ENCODE data around the gene ADORA1. TPM values are rescaled to one million over a fixed set of nuclear protein-coding genes. Genes with fewer than 3 reads are reported as not detected.

ADORA1 gene
- polyA plus RNA-seq, 1 of the 3 experiments (the other 2 are of a cell fraction) = 4.8 TPM

GRCh38 chr1:203095061-203095690, 32.4 kb upstream of the ADORA1 start:
- TF ChIP-seq TAF1 (IDR thresholded peaks at IDR 0.05; ENCODE audit: borderline replicate concordance, low read depth, low read length) = no peak
- Histone ChIP-seq H4K20me1 (ENCODE audit: insufficient read depth) (no peaks in the 10 kb centered on the region), H3K27ac (ENCODE audit: low read depth in 2 of 2, low read length in 1 of 2) (no peak overlapping the region), H3K79me2 (ENCODE audit: insufficient read depth) (no peaks in the 10 kb centered on the region), H2AFZ (ENCODE audit: low read depth) (no peak overlapping the region), H3K4me3 (ENCODE audit: low read depth in 2 of 2, low read length in 1 of 2) (no peak overlapping the region), H3F3A (replicated peaks; ENCODE audit: insufficient read depth) (no peaks in the 10 kb centered on the region), H3K36me3 (replicated peaks in 1 of 2; ENCODE audit: control insufficient read depth in 1 of 2, insufficient read depth in 2 of 2, low read length in 1 of 2) (no peaks in the 10 kb centered on the region), H3K9me2 (no peaks in the 10 kb centered on the region), H3K4me1 (ENCODE audit: control insufficient read depth in 1 of 2, insufficient read depth in 2 of 2, low read depth in 1 of 2, low read length in 1 of 2) (no peaks in the 10 kb centered on the region), H3K4me2 (no peak overlapping the region), H3K9me3 (peaks cover 13% of the 10 kb centered on the region; the same call in 1 of the 2 replicates), H3K27me3 (ENCODE audit: insufficient read depth) (no peaks in the 10 kb centered on the region; the same call in 1 of the 2 replicates), H3K9ac (no peak overlapping the region)
- DNase-seq = no peak
- ChIA-PET POLR2A (no interaction called here), CTCF (interaction anchor here (1.2 kb wide), 2 partner anchors 174 to 233 kb away, joined by 3 read pairs; no protein-coding TSS in a partner anchor)
- 39% methylated on average over 1 of the region's 1 CpG for WGBS (ENCODE audit: low lambda C conversion rate)

GRCh38 chr1:203096566-203096965, 31.0 kb upstream of the ADORA1 start:
- no peak overlapping the region for H3K27ac ChIP-seq (ENCODE audit: low read depth in 2 of 2, low read length in 1 of 2)
- DNase-seq = no peak
- no peak for TF ChIP-seq FOXM1 (IDR thresholded peaks at IDR 0.05; ENCODE audit: low read depth)
- no peak for TF ChIP-seq MAX (IDR thresholded peaks at IDR 0.05; ENCODE audit: low read depth)
- no peak for TF ChIP-seq CTCF (IDR thresholded peaks at IDR 0.05)
- no peak for TF ChIP-seq TEAD4 (IDR thresholded peaks at IDR 0.05; ENCODE audit: borderline replicate concordance, insufficient read depth)
- no peak for TF ChIP-seq RCOR1 (IDR thresholded peaks at IDR 0.05; ENCODE audit: low read length)
- TF ChIP-seq TCF12 (IDR thresholded peaks at IDR 0.05) = no peak
- TF ChIP-seq IRF3 (IDR thresholded peaks at IDR 0.05; ENCODE audit: low read depth, low read length) = no peak
- TF ChIP-seq MEF2A (IDR thresholded peaks at IDR 0.05; ENCODE audit: borderline replicate concordance, low read depth) = no peak
- TF ChIP-seq CHD2 (IDR thresholded peaks at IDR 0.05; ENCODE audit: low read length, partially characterized antibody) = no peak
- no peak for TF ChIP-seq EZH2phosphoT487 (IDR thresholded peaks at IDR 0.05; ENCODE audit: borderline replicate concordance, low read depth)
- TF ChIP-seq PBX3 (IDR thresholded peaks at IDR 0.05) = no peak
- no peak for TF ChIP-seq ZBTB33 (IDR thresholded peaks at IDR 0.05; ENCODE audit: borderline replicate concordance, low read depth)
- no peak for TF ChIP-seq SIN3A (IDR thresholded peaks at IDR 0.05; ENCODE audit: borderline replicate concordance, low read depth, low read length)
- no peak for TF ChIP-seq TAF1 (IDR thresholded peaks at IDR 0.05; ENCODE audit: borderline replicate concordance, low read depth, low read length)
- H3K4me1 ChIP-seq (ENCODE audit: control insufficient read depth in 1 of 2, insufficient read depth in 2 of 2, low read depth in 1 of 2, low read length in 1 of 2) = no peaks in the 10 kb centered on the region
- H4K20me1 ChIP-seq (ENCODE audit: insufficient read depth) = no peaks in the 10 kb centered on the region
- H3K9me2 ChIP-seq = no peaks in the 10 kb centered on the region
- no peak overlapping the region for H3K4me2 ChIP-seq
- H3K4me3 ChIP-seq (ENCODE audit: low read depth in 2 of 2, low read length in 1 of 2) = no peak overlapping the region
- no peak overlapping the region for H2AFZ ChIP-seq (ENCODE audit: low read depth)
- H3K9me3 ChIP-seq = peaks cover 13% of the 10 kb centered on the region; the same call in 1 of the 2 replicates
- ChIA-PET CTCF (interaction anchor here (1.2 to 3.2 kb wide), 4 partner anchors 12 to 121 kb away, joined by 3 to 10 read pairs (median 6); partner anchors contain the start of gene MYOG), POLR2A (interaction anchor here (0.9 kb wide), 1 partner anchor 26 kb away, joined by 3 read pairs; no protein-coding TSS in a partner anchor)
- no peak overlapping the region for H3K9ac ChIP-seq
- no peaks in the 10 kb centered on the region for H3K79me2 ChIP-seq (ENCODE audit: insufficient read depth)
- H3K36me3 ChIP-seq (replicated peaks in 1 of 2; ENCODE audit: control insufficient read depth in 1 of 2, insufficient read depth in 2 of 2, low read length in 1 of 2) = no peaks in the 10 kb centered on the region
- no peaks in the 10 kb centered on the region; the same call in 1 of the 2 replicates for H3K27me3 ChIP-seq (ENCODE audit: insufficient read depth)
- H3F3A ChIP-seq (replicated peaks; ENCODE audit: insufficient read depth) = no peaks in the 10 kb centered on the region

All from SK-N-SH (cell line).